Stimulated activated naive CD4-positive, alpha-beta T cell (primary cell): ENCODE data around the gene GJD4.

ENCODE experiments used
- DNase-seq, 6 experiments: peaks; one replicate each; lab custom pipeline; 2025; lab: John Stamatoyannopoulos, UW

The GJD4 gene, protein sequence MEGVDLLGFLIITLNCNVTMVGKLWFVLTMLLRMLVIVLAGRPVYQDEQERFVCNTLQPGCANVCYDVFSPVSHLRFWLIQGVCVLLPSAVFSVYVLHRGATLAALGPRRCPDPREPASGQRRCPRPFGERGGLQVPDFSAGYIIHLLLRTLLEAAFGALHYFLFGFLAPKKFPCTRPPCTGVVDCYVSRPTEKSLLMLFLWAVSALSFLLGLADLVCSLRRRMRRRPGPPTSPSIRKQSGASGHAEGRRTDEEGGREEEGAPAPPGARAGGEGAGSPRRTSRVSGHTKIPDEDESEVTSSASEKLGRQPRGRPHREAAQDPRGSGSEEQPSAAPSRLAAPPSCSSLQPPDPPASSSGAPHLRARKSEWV

DNA sequence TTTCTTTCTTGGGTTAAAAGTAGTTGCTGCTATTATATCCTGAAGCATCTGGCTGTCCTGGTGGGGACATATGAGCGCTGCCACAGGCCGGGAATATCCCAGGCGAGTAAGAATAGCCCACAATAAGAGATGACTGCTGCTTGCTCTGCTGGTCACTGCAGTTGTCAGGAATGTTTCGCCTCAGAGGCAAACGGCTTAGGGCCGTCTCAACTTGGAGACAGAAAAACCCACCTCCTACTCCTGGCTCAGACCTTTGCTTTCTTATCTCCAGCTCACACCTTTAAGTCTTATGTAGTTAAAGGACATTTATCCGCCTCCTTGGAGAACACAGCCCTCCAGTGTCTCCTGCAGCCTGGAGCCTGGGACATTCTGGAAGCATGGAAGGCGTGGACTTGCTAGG, at the start of gene GJD4:
Gene GJD4, plus strand, starts transcription at position 151 of the 400 bp plus-strand sequence. Its CDS starts 227 bp downstream, at position 378.
- no peak for DNase-seq

DNA sequence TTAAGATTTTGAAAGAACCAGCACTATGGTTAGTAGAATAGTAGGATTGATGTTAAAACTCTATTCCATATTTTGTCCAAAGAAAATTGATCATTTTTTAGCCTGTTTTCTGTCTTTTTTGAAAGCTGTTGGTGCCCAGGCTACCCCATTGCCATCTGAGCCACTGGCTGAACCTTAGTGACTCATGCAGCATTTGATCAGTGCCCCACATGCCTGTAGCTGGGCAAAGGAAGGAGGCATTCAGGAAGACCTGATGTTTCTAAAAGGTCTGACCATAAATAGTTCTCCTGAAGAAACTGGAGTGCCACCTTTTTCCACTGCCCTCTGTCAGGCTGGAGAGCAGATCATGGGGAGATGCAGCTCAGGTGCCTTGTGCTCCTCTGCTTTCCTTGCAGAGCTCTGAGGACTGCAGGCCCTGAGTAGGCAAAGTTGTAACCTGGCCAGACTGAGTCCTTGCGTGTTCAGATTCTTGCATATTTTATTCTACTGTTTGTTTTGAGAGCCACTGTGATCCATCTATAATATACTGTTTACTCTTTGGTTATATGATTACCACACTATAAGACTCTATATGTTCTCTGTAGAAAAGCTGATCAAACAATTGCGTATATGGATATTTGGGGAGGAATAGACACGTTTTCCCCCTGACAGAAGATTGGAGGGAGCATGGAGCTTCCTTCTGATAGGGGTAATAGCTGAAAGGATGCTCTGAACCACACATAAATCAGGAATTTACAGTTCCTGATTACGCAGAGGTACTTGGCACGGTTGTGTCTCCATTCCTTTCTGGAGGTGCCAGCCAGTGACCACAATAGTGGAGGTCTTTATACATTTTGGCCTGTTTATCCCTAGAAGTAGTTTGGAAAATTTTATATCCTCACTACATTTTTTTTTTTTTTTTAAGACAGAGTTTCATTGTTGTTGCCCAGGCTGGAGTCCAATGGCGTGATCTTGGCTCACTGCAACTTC, 48.9 kb upstream of the GJD4 start:
- no peak for DNase-seq

DNA sequence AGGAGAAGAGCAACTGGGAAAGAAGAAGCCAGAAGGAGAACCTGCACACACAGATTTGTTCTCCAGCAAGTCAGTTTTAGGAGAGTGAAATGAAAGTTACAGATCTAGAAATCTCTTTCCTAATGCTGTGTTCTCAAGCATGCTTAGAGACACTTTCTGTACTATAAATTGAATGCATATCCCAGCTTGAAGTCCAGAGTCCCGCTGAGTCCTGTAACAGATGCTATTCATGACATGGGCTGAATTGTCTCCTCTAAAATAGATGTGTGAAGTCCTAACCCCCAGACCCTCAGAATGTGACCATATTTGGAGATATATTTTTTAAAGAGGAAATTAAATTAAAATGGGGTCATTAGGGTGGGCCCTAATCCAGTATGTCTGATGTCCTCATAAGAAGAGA, 46.9 kb upstream of the GJD4 start:
- no peak for DNase-seq

DNA sequence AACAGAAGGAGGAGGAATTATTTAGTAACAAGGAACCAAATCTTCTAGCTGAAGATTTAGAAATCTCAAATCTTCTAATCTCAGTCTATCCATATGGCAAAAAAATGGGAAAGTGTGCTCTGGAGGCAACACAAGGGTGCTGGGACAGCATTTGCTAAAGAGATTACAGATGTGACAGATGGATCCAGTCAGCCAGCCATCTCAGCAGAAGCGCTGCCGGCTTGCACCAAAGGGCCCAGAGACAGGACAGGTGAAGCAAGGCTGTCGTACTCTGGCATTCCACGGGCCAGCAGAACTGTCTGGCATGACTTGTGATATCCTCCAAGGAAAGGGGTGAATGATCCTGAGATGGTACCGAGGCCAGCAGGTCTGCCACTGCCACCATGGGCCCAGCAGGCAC, 45.7 kb upstream of the GJD4 start:
- no peak for DNase-seq

DNA sequence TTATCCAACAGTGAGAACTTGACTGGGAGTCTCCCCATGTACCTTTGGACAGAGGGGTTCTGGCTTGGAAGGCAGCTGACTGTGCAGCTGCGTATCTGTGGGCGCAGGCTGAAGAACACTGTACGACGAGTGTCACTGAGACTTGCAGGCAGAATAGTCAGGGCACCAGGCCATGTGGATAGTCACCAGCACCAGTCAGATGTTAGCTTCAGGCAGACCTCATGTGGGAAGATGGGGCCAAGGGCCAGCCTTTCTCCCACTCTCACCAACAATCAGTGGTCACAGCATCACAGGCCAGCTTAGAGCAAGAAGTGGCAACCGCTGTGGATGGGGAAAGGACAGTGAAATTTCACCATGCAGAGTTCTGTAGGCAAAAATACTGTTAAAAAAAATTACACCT, 43.4 kb upstream of the GJD4 start:
- DNase-seq = no peak

DNA sequence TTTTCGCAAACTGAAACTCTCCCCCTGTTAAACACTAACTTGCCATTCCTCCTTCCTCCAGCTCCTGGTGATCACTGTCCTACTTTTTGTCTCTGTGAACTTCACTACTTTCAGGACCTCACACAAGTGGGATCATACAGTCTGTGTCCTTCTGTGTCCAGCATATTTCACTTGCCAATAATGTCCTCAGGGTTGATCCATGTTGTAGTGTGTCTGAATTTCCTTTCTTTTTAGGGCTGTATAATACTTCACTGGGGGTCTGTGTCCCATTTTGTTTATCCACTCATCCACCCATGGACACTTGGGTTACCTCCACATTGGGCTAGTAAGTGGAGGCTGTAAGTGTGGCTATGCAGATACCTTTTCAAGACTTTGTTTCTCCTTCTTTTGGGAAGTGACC, 42.7 kb upstream of the GJD4 start:
- no peak for DNase-seq

DNA sequence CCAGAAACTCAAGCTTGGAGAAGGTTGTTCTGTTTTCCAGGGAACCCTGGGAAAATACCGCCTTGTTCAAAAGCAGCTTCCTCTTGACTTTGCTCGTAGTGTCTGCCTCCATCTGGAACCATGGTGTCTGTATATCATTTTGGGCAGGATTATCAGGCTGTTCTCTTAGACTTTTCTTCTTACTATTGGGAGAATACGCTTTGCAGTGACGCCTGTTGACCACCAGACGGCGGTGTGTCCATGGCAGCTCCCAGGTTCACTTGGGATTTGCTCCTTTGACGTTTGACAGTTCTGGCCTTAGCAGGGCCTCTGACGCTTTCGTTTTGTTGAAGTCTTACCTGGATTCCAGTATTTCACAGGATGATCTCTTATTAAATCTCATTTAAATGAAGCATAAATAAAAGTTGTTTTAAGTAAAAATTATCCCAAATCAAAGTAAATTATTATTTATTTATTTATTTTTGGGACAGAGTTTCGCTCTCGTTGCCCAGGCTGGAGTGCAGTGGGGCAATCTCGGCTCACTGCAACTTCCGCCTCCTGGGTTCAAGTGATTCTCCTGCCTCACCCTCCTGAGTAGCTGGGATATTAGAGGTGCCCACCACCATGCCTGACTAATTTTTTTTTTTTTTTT, 41.8 kb upstream of the GJD4 start:
- peak in 3 of 6 experiments; percentile 7 to 30 (median 29) for DNase-seq

DNA sequence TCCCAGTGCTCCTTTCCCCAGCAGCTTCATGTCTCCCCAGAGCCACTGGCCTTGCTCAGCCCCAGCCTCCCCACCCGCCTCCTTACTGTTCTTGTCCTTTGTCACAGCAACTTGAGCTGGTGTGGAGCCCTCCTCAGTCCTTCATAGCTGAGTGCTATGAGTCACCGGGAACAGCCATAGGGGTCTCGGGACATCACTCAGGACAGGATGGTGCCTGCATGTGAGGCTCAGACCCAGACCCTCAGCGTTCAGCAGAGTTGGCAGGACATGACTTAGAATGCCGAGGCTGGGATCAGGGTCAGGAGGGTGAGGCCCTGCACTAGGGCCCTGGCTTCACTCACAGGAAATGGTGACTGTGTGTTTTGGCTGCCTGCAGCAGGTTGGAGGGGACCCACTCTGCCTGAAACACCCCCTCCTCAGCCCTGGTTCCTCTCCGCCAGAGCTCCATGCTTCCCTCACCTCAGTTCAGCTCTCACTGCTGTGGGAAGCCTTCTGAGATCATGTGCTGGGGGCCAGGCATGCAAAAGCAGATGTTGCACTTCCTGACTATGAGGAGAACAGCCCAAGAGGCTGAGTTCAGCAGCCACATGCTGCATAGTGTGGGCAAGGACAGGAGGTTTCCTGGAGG, 40.7 kb upstream of the GJD4 start:
- no peak for DNase-seq

DNA sequence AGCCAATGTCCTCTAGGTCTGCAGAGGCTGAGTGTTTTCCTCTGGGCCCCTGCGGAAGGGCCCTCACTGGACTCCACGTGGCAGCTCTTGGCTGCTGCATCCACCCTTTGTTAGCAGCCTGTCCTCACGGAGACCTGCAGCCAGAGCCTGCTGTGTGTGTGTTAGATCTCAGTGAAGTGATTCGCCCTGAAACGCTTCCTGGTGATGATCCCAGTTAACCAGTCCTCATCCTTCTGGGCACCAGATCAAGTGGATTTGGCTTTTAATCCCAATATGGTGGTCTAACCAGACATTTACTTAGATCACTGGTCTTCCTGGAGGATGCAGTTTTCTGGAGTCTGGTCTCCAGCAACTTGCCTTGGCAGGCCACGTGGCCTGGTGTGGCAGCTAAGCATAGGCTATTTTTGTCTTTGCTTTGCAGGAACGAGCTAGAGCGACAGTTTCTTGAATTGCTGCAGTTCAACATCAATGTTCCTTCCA, 39.5 kb upstream of the GJD4 start:
- DNase-seq = no peak

DNA sequence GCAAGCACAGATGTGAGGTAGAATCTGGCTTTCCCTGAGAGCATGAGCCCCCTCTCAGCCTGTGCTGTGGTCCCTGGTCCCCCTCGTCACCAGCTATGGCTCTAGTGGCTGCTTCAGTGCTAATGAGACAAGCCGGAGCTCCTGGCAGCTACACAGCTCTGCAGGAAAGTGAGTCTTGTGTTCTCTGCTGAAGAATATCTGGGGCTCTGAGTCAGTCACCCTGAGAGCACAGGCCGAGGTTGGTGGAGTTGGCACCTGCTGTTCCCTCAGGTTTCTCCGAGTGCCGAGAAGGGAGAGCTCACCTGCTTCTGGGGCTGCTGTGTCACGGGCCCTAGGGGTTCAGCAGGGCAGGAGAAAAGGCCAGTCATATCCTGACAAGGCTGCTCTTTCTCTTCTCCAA, 37.2 kb upstream of the GJD4 start:
- no peak for DNase-seq

DNA sequence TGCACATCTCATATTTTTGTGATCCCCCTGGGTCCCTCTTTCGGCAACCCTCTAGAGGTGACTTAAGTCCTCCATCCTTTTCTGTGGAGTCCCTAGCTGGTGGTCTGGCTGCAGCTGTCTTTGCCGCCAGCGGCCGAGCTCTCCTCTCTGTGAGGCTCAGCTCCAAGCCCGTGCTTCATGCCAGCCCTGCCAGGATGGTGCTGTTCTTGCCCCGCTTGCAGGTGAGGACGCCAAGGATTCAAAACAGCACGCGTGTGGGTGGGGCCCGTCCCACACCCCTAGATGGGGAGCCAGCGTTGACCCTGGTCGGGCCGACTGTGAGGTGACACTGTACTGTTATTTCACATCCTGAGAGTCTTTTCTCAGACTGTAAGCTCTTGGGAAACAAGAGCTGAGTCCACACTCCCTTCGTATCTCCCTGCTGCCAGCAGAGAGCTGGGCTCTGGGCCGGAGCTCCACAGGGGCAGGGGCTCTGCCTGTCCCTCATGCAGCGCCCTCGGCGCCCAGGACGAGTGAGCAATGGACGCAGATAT, 36.6 kb upstream of the GJD4 start:
- no peak for DNase-seq

DNA sequence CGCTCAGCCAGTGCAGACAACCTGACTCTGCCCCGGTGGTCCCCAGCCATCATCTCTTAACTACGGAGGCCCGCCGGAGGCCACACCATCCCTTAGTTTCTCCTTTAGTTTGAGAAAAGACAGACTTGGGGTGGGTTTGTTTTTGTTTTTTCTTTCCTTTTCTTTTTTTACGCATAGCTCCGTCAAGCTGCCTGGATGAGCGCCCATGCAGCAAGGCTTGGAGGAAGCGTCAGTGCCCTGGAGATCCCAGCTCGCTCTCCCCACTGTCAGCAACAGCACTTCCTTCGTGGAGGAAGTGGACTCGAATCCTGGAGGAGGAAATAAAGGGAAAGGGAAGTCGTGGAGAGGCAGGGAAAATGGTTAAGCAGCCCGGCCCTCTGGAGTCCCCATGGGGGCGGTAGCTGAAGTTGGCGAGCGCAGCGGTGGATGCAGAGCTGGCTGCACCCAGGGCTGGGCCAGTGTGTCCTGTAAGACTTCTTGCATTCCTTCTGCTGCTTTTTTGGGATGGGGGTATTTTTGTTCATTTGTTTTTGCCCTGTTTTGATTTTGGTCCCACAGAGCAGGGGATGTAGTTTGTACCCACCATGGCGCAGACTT, 35.9 kb upstream of the GJD4 start:
- DNase-seq = no peak

DNA sequence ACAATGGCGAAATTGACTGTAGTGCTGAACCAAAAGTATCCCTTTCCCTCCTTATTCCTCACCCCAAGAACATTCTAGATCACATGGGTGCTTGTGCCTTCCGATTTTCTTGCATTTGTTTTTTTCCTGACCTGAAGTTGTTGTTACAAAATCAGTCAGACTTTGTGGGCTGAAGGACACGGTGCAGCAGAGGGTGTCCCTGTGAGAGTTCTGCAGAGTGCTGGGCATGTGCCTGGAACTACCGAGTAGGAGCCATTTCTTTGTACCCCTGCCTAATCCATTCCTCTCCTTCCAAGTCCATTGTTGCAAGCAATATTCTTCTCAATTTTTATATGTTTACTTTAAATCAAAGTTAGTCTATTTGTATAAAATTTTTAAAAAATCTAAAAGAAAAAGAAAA, 35.3 kb upstream of the GJD4 start:
- no peak for DNase-seq

DNA sequence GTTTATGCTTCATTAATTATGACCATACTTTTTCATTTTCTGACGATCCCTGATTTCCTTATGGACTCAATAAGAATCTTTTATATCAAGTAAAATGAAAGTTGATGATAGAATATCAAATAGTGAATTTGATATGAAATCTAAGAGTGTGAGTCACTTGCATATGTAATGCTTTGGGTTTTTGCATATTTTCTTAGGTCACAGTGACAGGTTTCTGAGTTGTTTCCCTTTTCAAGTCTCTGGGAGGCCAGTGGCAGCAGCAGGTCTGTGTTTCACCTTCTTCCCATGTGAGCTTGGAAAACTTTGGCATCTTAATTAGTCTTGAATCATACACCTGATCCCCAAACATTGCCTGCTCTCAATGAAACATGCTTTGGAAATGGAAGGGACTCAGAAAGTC, 34.7 kb upstream of the GJD4 start:
- DNase-seq = no peak

DNA sequence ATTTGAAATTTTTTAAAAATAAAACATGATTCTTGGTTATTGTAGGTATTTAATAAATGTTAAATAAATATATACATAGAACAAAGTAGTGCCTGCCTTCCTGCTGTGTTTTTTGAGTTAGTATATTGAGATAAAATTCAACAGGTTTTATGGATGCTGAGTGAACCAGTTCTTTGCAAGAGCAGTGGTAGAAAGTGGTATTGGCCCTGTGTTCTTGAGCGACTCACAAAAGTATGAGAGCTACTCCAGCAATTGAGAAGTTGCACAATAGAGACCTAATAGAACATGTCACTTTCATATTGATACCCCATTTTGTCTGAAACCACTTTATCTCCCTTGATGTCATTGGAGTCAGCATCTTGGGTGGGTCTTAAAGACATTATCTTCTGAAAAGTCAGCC, 32.6 kb upstream of the GJD4 start:
- no peak for DNase-seq

DNA sequence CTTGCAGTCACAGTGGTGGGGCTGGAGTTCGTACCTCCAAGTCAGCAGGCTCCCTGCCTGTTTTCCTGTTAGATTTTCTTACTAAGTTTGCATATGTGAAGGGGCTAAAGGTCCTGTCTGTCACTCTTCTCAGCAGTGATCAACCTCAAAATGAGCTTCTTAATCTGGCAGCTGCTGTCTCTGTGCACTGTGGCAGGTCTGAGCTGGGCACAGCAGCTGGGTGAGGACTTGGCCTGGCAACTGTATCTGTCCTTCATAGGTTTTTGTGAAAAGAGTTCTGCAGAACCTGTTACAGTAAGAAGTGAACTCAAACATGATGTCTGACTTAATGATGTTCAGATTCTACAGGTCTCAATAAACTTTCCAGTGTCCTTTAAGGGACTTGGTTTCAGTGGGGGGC, 31.3 kb upstream of the GJD4 start:
- no peak for DNase-seq

DNA sequence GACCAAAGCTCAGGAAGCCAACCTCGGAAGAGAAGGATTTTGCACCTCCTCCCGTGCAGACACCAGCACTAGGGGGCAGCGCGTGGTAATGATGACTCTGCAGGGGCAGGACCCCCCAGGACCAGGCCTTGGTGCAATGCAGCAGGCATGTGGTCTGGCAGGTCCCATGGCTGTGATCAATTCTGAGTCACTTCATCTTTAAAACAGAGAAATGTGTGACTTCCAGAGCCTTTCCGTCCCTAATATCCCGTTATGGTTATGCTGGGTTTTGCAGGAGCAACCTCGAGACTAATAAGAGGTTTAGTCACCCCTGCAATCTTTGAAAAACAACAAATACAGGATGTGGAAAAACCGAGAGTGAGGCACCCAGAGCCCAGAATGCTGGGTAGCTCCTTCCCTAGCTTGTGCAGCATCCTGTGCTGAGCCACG, 30.2 kb upstream of the GJD4 start:
- no peak for DNase-seq

DNA sequence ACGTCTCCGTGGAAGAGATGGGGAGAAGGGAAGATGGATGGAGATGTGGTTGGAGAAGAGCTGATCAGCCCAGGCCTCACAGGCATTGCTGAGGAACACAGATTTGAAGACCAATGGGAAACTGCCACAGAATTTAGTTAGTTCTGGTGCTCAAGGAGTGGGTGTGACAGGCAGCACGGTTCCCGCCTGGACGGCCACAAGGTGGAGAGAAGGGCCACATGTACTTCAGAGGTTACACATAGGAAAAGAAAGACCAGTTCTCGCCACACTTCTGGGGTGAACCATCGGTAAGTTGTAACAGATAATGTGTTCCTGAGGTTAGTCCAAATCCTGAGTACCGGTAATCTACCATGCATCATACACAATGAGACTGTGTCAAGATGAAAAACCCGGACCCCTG, 29.5 kb upstream of the GJD4 start:
- DNase-seq = no peak

DNA sequence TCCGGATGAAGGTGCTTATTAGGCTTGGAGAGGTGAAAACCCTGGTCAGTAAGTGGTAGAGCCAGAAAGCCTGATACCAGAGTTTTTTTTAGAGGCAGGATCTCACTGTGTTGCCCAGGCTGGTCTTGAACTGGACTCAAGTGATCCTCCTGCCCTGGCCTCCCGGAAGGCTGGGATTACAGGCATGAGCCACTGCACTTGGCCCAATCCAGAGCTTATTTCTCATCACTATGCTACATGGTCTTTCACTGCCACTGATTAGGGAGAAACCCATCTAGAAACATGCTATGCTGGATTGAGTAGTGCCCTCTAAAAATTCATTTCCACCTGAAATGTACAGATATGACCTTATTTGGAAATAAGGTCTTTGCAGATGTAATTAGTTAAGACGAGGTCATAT, 28.4 kb upstream of the GJD4 start:
- DNase-seq = no peak

DNA sequence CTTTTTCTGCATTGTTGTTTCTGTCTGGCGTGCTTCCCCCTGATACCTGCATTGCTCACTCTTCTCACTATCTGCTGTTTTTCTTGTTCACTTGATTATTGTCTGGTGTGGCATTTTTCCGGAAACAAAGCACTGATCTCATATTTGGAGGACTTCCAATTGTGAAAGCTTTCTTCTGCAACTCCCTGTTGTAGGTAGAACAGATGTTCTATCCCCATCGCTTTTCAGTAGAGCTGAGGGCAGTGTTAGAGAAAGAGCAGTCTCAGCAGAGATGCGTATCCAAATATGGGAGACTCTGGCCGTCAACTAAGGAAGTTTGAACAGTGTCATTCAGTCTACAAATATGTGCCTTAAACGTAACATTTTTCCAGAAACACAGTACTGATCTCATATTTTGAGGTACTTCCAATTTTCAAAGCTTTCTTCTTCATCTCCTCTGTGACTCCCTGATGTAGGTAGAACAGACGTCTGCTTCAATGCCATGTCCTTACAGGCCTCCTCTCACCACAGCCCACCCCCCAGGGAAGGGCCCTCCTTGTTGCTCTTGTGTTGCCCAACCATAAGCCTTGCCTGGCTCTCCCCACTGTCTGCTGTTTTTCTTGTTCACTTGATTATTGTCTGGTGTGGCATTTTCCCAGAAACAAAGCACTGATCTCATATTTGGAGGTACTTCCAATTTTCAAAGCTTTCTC, 27.1 kb upstream of the GJD4 start:
- no peak for DNase-seq

DNA sequence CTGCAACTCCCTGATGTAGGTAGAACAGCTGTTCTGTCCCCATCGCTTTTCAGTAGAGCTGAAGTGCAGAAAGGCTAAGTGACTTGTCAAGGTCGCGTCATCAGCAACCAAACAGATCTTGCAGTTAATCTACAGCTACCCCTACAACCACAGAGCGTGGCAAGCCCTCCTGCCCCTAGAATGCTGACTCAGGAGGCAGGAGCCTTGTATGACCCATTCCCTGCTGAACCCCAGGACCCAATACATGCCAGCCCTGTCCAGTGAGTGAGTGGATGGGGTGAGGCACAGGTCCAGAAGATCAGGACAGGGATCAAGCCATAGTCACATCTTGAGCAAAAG, 26.6 kb upstream of the GJD4 start:
- no peak for DNase-seq
